T follicular helper cell (primary cell): ENCODE results near the gene NBEA.
"Not testable (repeated sequence)": the region's sequence is repeated elsewhere in the genome, so short reads cannot be mapped to it uniquely, and the experiment has no call there.

Experiments
- DNase-seq: peaks from one replicate; pipeline ENCODE4 v3.0.0-alpha.2; 2020; ENCODE audit warnings: low read depth

Gene NBEA

GRCh38 chr13:35648201-35648600, 706.1 kb downstream of the NBEA start:
- no peak for DNase-seq

- DNase-seq, result no peak
Measured at GRCh38 chr13:35649162-35649561, 707.1 kb downstream of the NBEA start.

GRCh38 chr13:35659796-35660195, 717.7 kb downstream of the NBEA start:
- DNase-seq, result no peak

GRCh38 chr13:35664747-35665146, 722.7 kb downstream of the NBEA start:
- DNase-seq, result no peak

GRCh38 chr13:35669321-35669720, 727.3 kb downstream of the NBEA start:
- DNase-seq, result no peak

- no peak for DNase-seq
Measured at GRCh38 chr13:35672611-35673010, 730.5 kb downstream of the NBEA start.

GRCh38 chr13:35675651-35676050, 733.6 kb downstream of the NBEA start:
- no peak for DNase-seq

- not testable (repeated sequence) for DNase-seq
Measured at GRCh38 chr13:35677863-35678262, 735.8 kb downstream of the NBEA start.

- DNase-seq, result no peak
Measured at GRCh38 chr13:35681685-35682084, 739.6 kb downstream of the NBEA start.

GRCh38 chr13:35684432-35684831, 742.4 kb downstream of the NBEA start:
- no peak for DNase-seq

GRCh38 chr13:35687336-35687735, 745.3 kb downstream of the NBEA start:
- no peak for DNase-seq

GRCh38 chr13:35690581-35691207, 748.6 kb downstream of the NBEA start:
- no peak for DNase-seq

GRCh38 chr13:35693134-35693784, 751.2 kb downstream of the NBEA start:
- DNase-seq, result no peak

- no peak for DNase-seq
Measured at GRCh38 chr13:35694031-35694430, 752.0 kb downstream of the NBEA start.

- DNase-seq, result no peak
Measured at GRCh38 chr13:35694549-35695447, 752.7 kb downstream of the NBEA start.

- no peak for DNase-seq
Measured at GRCh38 chr13:35695448-35695770, 753.3 kb downstream of the NBEA start.

- DNase-seq, result no peak
Measured at GRCh38 chr13:35697186-35697730, 755.2 kb downstream of the NBEA start.

- no peak for DNase-seq
Measured at GRCh38 chr13:35698911-35699576, 757.0 kb downstream of the NBEA start.

- no peak for DNase-seq
Measured at GRCh38 chr13:35699825-35700510, 757.9 kb downstream of the NBEA start.

- DNase-seq, result no peak
Measured at GRCh38 chr13:35700671-35701070, 758.6 kb downstream of the NBEA start.

GRCh38 chr13:35702316-35702715, 760.2 kb downstream of the NBEA start:
- no peak for DNase-seq

- DNase-seq, result no peak
Measured at GRCh38 chr13:35703061-35703460, 761.0 kb downstream of the NBEA start.
